Measurements from ENCODE around the gene REM2.

REM2 gene

GRCh38 chr14:22925513-22925912 lies 42.5 kb downstream of the REM2 start:
- Histone ChIP-seq H3K27ac (no peak overlapping the region), H3K4me3 (ENCODE audit: low read depth in 1 of 2, low read length in 1 of 2) (no peak overlapping the region), H3K4me1 (ENCODE audit: control insufficient read depth in 1 of 2, insufficient read depth in 1 of 2, low read depth in 1 of 2, low read length in 1 of 2) (peaks cover 37 to 45% of the 10 kb centered on the region in 2 experiments), H3K9me3 (no peaks in the 10 kb centered on the region), H3K36me3 (peaks cover 11% of the 10 kb centered on the region), H3K27me3 (no peaks in the 10 kb centered on the region)
- no peak for TF ChIP-seq CTCF (IDR thresholded peaks at IDR 0.05)

- no peak overlapping the region for H3K4me3 ChIP-seq (ENCODE audit: low read depth in 1 of 2, low read length in 1 of 2)
- H3K9me3 ChIP-seq = no peaks in the 10 kb centered on the region
- H3K27me3 ChIP-seq = no peaks in the 10 kb centered on the region
- H3K4me1 ChIP-seq (ENCODE audit: control insufficient read depth in 1 of 2, insufficient read depth in 1 of 2, low read depth in 1 of 2, low read length in 1 of 2) = peaks cover 42 to 48% of the 10 kb centered on the region in 2 experiments
- TF ChIP-seq CTCF (IDR thresholded peaks at IDR 0.05) = no peak
- peaks cover 11% of the 10 kb centered on the region for H3K36me3 ChIP-seq
- peak overlapping the region; percentile 34 for H3K27ac ChIP-seq
Observed at GRCh38 chr14:22926316-22926715, 43.3 kb downstream of the REM2 start.

GRCh38 chr14:22928237-22929103 lies 45.4 kb downstream of the REM2 start:
- H3K4me3 ChIP-seq (ENCODE audit: low read depth in 1 of 2, low read length in 1 of 2) = peak overlapping the region; percentile 71 to 79
- H3K27me3 ChIP-seq = no peaks in the 10 kb centered on the region
- H3K9me3 ChIP-seq = no peaks in the 10 kb centered on the region
- peaks cover 16% of the 10 kb centered on the region for H3K36me3 ChIP-seq
- TF ChIP-seq CTCF (IDR thresholded peaks at IDR 0.05) = no peak
- peak overlapping the region; percentile 83 for H3K27ac ChIP-seq
- H3K4me1 ChIP-seq (ENCODE audit: control insufficient read depth in 1 of 2, insufficient read depth in 1 of 2, low read depth in 1 of 2, low read length in 1 of 2) = peaks cover 42 to 48% of the 10 kb centered on the region in 2 experiments

GRCh38 chr14:22929104-22929960 lies 46.3 kb downstream of the REM2 start, which contains the start of gene PRMT5:
Gene PRMT5 (minus strand): TSS chr14:22929376. CDS start chr14:22929361, 15 bp downstream.
- Histone ChIP-seq H3K27ac (peak within 1 kb of the TSS; percentile 83), H3K4me3 (ENCODE audit: low read depth in 1 of 2, low read length in 1 of 2) (peak within 1 kb of the TSS; percentile 71 to 79), H3K27me3 (no peaks in the 10 kb centered on the region), H3K4me1 (ENCODE audit: control insufficient read depth in 1 of 2, insufficient read depth in 1 of 2, low read depth in 1 of 2, low read length in 1 of 2) (peaks cover 42 to 48% of the 10 kb centered on the region in 2 experiments), H3K9me3 (no peaks in the 10 kb centered on the region), H3K36me3 (peaks cover 10% of the 10 kb centered on the region)
- TF ChIP-seq CTCF (IDR thresholded peaks at IDR 0.05) = peak; percentile 55

- Histone ChIP-seq H3K4me3 (ENCODE audit: low read depth in 1 of 2, low read length in 1 of 2) (peak overlapping the region; percentile 71 to 79), H3K27ac (peak overlapping the region; percentile 83), H3K4me1 (ENCODE audit: control insufficient read depth in 1 of 2, insufficient read depth in 1 of 2, low read depth in 1 of 2, low read length in 1 of 2) (peaks cover 42 to 48% of the 10 kb centered on the region in 2 experiments), H3K27me3 (no peaks in the 10 kb centered on the region), H3K36me3 (peaks cover 5% of the 10 kb centered on the region), H3K9me3 (no peaks in the 10 kb centered on the region)
- no peak for TF ChIP-seq CTCF (IDR thresholded peaks at IDR 0.05)
Observed at GRCh38 chr14:22929961-22930364, 46.9 kb downstream of the REM2 start.
